HG02938 (cell line): Measurements from ENCODE around the gene VAV3.
"Not testable (repeated sequence)": the region's sequence is repeated elsewhere in the genome, so short reads cannot be mapped to it uniquely, and the experiment has no call there.

Source experiments
- ATAC-seq: cut with Tn5 transposase; IDR thresholded peaks from one replicate; pipeline ENCODE4 v1.9.1; 2021; ENCODE audit warnings: mild to moderate bottlenecking, moderate library complexity; ENCODE audit not compliant: unreplicated experiment

Gene VAV3

DNA sequence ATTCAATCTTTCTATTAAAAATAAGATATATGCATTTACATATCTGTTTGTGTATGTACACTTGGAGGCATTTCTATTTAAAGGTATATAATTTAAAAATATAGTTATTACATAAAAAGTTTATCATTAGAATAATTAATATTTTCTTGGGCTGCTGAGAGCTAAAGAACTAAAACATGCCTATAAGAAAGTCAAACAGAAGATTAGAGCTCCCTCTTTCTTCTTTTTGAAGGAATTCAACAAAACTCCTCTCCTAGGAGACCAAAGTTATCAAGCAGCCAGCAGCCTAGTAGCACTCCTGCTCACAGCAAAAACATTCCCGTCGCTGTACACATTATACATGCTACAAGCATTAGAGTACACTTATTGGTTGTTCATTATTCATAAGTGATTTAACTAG lies 216.4 kb downstream of the VAV3 start:
- ATAC-seq = no peak

DNA sequence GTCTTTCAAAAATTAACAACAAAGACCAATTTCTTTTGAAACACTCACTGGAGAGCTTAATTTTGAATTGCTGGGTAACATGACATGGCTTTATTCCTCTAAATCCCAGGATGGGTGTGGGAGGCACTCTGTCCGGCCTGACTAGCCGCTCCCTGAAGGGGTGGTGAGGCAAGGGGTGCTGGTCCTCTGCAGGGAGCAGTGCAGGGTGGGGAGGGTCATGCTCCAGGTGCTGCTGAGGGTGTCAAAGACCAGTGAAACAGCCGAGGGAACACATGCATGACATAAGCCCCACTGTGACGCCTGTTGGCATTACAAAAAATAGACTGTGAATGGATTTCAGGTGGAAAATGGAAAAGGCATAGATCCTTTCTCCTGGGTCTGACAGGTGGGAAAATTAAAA lies 223.7 kb downstream of the VAV3 start:
- no peak for ATAC-seq

DNA sequence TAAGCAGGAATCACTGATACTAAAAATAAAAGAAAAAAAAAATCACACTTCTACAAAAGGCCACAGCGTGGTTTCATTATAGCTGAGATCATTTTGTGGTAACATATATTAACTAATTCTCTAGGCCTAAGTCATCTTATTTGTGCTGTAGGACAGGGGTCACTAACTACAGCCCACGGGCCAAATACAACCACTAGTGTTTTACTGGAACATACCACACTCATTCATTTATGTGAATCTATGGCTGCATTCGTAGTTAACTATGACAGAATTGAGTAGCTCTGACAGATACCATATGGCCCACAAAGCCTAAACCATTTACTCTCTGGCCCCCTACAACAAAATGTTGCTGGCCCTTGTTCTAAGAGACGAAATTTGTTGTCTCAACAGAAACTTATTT lies 224.4 kb downstream of the VAV3 start:
- no peak for ATAC-seq

DNA sequence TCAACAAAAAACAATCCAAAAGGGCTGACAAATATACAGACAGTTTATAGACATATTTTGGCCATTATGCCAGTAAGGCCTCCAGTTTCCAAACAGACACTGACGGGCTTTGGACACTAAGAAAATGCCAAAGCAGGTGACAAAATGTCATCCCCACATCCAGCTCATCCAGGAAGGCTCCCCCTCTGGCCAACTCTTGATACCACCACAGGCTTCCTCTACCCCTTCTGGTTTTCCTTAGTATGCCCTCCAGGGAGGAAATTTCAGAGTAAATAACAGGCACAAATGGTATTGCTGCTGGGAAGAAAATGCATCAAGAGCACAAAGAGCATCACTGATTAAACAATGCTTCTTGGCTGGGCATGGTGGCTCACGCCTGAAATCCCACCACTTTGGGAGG lies 225.3 kb downstream of the VAV3 start:
- no peak for ATAC-seq

DNA sequence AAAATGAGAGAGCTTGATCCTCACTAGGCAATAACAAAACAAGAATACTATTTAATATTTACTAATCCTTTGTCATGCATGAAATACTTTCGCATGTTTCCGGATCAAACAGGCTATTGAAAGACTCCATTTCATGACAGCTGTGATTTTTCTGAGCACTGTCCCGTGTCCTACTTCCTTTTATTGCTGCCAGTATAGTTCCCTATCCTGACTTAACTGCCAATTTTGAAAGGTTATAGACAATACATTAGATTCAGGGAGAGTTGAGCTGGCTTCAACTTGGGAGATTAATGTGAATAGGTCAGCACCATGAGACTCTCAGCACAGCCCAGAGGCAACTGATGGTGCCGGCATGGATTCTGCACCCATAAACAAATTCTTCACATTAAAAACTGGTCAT lies 225.8 kb downstream of the VAV3 start:
- ATAC-seq = peak; percentile 55

DNA sequence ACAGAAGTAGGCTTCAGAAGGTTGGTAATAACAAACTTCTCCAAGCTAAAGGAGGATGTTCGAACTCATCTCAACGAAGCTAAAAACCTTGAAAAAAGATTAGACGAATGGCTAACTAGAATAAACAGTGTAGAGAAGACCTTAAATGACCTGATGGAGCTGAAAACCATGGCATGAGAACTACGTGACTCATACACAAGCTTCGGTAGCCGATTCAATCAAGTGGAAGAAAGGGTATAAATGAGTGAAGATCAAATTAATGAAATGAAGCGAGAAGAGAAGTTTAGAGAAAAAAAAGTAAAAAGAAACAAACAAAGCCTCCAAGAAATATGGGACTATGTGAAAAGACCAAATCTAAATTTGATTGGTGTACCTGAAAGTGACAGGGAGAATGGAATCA lies 231.6 kb downstream of the VAV3 start:
- not testable (repeated sequence) for ATAC-seq

DNA sequence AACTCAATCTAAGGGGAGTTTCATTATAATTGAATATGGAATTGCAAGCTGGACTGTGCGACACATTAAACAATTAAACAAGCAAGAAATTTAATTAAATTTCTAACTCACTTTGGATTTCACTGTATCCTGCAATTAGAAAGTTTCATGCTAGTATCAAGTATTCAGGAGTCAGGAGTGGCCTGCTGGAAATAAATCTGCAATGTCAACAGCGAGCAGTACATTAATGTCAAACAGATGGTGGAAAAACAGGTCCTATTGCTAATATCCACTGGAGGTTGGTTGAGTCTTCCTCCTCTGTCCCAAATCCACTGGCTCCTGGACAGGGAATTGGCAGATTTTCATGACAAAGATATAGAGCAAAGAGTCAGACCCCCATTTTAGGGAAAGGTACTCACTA lies 237.1 kb downstream of the VAV3 start:
- ATAC-seq = no peak

DNA sequence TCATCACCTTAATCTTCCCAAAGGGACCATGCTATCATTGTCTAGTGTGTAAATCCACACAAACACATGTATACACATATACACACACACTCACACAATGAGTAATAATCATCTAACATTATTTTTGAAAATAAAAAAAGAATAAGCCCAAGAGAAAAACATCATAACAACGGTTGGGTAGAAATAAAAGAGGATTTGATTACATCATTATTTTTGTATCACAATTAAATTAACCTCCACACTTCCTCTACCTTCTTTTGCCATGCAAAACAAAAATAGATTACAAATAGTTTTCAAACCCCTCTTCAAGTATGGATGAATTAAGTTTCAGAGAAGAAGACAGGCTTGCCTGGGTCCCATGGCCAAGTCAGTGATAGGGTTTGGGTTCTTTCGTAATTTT lies 238.1 kb downstream of the VAV3 start:
- ATAC-seq = no peak

DNA sequence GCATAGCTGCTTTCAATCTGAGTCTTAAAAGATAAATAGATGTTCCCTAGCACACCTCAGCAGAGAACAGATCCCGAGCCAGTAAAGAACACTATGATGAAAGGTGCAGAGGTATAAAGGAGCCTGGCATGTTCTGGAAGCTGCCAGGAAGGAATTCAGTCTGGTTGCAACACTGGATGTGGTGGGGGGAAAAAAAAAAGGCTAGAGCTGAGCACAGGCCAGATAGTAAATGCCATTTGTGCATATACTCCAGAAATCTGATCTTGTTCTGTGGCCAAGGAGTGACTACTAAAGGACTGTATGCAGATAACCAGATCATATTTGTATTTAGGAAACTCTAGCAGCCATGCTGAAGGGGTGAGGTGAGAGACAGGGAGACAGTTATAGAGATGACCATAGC lies 240.3 kb downstream of the VAV3 start:
- no peak for ATAC-seq

DNA sequence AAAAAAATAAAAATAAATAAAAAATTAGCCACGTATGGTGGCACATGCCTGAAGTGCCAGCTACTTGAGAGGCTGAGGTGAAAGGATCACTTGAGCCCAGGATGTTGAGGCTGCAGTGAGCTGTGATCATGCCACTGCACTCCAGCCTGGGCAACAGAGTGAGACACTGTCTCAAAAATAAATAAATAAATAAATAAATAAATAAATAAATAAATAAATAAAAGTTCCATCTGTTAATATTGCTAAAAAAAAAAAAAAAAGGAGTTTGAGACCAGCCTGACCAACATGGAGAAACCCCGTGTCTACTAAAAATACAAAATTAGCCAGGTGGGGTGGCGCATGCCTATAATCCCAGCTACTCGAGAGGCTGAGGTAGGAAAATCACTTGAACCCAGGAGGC lies 244.8 kb downstream of the VAV3 start:
- not testable (repeated sequence) for ATAC-seq

DNA sequence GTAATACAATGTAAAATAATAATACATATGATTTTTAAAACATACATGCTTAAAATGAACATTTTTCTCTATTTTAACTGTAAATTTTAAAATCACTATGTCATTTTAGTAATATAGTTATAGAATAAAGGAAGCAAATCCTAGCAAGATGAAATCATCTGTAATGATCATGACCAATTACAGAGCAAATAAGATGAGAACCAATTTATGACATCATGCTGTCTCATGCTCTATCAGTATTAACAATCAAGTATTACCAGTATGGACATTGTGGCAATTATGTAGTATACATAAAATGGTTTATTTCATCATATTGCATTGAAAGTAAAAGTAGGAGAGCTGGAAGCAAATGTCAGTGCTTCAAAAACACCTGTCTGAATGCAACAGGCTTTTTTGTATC lies 255.0 kb downstream of the VAV3 start:
- ATAC-seq = no peak

DNA sequence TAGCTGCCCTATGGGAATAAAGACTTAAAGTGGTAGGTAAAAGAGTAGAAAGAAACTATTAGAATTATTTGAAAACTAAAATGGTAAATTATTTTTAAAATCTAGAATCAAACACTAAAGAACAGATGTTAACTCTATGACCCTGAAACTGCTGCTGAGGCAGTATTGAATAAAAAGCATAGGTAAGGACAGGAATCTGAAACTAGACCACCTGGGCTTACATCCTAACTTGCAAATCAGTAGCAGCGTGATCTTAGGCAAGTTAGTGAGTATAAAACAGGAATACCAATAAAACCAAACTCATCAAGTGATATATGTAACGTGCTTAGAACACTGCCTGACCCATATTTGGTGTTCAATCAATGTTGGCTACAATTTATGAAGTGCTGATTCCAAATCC lies 257.9 kb downstream of the VAV3 start:
- ATAC-seq = no peak

DNA sequence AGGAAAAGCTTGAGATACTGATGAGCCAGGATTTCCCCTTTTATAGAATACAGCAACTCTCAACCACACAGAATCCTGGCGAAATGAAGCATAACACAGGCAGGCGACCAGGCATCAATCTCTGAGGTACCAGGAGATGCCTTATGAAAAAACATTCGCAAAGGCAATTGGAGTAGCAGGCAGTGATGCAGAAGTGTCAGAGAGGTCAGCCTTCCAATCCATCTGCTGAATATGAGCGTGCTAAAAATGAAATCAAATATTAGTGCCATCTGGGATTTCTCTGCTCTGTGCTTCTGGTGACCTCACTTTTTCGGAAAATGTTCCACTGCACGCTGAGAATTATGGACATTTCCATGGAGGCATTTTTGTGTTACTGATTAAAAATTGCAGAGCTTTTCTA lies 258.8 kb downstream of the VAV3 start:
- ATAC-seq = no peak

DNA sequence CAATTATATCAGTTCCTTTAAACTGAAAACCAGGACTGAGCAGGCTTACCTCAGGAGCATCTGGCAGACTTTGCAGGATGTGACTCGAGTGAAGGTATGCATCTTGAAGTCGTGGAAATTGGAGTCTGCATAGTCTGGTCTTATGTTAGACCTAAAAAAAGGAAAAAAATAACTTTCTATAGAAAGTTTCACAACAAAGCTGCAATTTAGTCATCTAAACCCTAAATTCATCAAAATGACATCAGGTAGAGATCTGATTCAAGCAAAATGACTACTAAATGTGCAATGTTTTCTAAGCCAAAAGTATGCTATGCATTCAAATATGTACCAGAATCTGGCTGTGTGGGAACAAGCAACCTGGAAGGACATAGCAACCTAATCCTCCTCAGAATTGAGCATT lies 260.1 kb downstream of the VAV3 start:
- ATAC-seq = no peak

DNA sequence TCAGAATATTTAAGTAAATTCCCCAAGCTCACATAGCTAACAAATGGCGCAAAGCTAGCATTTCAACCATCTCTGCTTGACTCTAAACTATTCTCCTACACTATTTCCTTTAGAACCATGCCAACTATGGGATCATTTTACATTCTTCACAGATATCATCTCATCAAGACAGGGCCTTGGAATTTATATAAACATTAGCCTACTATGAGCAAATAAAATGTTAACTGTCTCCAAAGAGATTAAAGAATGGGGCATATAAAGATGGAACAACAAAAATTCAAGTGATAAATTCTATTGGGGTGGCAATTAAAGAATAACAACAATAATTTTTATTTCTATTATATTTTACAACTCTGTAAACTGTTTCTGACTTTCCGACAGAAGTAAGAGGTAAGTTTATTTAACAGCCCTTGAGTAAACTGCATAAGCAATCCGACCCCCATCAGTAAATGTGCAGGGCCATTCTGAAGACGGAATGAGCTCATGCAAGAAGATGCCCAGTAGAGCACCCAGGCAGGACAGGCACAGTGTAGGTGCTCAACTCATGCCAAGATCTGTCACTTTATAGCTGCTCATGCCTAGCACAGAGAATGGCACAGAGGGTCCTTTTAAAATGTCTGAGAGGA lies 261.9 kb downstream of the VAV3 start:
- no peak for ATAC-seq

DNA sequence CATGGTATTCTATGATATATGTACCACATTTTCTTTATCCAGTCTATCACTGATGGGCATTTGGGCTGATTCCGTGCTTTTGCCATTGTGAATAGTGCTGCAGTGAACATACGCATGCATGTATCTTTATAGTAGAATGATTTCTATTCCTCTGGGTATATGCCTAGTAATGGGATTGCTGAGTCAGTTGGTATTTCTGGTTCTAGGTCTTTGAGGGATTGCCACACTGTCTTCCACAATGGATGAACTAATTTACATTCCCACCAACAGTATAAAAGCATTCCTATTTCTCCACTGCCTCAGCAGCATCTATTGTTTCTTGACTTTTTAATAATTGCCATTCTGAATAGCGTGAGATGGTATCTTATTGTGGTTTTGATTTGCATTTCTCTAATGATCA lies 264.3 kb downstream of the VAV3 start:
- not testable (repeated sequence) for ATAC-seq

DNA sequence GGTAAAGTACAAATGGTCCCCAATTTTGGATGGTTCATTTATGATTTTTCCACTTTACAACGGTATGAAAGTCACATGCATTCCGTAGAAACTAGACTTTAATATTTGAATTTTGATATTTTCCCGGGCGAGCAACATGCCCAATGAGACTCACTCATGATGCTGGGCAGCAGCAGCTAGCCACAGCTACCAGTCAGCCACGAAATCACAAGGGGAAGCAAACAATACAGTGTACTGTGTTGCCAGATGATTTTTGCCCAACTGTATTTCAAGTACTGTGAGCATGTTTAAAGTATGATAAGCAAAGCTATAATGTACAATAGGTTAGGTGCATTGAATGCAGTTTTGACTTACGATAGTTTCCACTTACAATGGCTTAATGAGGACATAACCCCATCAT lies 266.8 kb downstream of the VAV3 start:
- no peak for ATAC-seq

DNA sequence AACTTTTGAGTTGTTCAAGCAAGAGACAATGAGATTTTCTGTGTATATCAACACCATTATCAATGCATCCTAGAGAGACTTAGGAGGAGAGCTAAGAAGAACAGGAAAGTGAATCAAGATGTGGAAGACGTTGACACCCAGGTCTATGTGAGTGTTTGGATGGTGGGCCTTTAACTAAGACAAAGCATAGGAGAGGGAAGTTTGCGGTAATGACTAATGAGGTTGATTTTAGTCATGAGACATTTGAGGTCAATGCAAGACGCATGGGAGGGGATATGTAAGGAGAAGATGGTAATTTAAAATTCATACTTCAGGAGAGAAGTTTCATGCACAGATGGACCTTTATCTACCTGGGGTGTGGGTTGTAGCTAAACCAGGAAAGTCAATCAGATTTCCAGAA lies 269.6 kb downstream of the VAV3 start:
- no peak for ATAC-seq

DNA sequence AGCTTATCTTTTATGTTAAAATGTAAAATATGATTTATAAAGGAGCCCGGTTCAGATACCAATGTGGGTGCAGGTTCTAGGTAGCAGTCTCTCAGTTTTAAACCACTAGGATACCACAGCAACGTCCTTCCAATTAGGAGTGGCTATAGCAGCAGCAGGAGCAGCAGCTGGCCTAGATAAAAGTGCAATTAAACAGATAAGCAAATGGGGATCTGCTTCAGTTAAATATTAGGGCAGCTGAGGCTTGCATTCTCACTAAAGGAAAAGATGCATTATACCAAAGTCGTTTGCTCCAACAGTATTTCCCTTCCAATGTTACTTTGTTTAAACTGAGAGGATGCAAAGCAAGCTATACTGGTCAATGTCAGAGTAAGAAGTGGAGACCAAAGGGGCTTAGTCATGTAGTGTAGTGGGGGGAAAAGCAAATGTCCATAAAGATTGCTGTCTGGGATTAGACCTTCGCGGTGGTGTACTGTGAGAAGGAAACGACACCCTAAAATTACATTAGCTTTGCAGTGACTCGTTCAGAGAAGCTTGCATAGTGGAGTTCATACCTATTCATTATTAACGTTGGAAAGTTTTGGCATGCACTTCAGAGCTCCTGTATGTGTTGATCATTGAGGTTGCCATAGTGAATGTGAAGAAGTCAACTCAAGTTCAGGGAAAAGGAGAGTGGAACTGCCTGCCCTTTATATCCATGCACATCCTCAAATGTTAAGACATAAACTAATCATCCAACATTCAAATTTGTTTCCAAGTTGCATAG lies 272.2 kb downstream of the VAV3 start:
- ATAC-seq = no peak

DNA sequence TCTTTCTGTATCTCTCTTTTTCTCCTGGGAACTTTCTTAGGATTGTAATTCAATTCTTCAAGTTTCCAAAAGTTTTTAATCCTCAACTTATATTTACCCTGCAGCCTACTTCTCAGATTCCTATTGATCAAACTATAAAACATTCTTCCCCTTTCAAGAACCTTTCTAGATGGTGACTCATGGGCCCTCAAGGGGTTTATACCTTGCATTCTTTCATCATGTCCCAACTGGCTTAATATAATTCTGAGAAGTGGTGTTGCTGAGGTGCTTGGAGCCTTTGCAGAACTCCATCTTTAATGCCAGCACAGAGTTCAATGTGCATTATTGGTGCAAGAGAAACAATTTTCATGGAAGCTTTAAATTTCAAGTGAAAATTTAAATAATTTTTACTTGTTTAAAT lies 273.4 kb downstream of the VAV3 start:
- no peak for ATAC-seq

DNA sequence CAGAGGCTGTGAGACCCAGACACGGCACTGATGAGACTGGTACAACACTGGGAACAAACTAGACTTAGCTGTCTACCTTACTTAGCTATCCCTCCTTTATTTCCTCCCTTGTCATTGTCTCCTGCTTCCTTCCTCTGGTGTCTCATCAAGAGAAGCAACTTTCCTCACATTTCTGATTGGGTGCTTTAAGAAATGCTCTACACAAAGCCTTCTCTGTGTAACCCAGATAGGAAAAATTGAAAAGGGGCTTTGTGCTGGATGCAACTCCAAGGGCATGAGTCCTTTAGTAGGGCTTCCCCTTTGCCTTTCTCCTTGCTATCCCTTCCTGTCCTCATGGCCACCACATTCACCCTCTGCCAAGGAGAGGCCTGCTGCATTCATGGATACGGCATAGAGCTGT lies 274.5 kb downstream of the VAV3 start:
- ATAC-seq = no peak

DNA sequence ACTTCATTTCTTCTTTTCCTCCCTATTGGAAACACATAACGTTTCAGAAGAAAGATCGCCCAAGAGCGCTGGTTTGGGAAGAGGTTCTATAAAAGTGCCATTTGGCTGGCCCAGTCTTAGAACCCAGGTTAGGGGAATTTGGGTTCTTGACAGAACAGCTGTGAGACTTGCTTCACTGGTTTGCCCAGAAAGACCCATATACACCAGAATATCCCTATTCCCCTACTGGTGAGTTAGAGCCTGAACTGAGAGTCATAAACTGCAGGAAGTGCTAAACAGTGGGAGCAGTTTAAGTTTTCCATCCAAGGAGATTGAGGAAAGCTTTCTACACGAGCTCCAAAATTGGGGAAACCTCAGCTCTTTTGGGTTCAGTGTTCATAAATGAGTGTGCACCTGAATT lies 275.2 kb downstream of the VAV3 start:
- no peak for ATAC-seq

DNA sequence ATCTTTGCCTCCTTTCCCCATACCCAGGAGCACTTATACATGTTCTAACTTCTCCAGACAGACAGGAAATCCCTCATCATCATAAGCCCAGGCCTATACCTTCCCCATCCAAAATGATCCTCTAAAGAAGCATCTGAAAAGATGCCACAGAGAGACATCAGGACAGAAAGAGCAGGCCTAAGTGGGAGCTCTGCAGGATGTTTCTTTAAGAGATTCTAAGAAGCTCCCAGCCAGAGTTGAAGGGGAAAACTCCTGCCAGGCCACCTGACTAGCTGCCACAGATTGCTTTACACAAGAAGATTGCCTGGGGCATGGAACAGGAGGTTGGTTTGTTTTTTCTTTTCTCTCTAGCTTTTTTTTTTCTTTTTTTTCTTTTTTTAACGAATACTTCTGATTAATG lies 275.8 kb downstream of the VAV3 start:
- no peak for ATAC-seq
